ENCODE results near the gene C2orf49.
A peak's percentile ranks its signal among the peaks of the same experiment; 100 is the strongest.

The C2orf49 gene

DNA sequence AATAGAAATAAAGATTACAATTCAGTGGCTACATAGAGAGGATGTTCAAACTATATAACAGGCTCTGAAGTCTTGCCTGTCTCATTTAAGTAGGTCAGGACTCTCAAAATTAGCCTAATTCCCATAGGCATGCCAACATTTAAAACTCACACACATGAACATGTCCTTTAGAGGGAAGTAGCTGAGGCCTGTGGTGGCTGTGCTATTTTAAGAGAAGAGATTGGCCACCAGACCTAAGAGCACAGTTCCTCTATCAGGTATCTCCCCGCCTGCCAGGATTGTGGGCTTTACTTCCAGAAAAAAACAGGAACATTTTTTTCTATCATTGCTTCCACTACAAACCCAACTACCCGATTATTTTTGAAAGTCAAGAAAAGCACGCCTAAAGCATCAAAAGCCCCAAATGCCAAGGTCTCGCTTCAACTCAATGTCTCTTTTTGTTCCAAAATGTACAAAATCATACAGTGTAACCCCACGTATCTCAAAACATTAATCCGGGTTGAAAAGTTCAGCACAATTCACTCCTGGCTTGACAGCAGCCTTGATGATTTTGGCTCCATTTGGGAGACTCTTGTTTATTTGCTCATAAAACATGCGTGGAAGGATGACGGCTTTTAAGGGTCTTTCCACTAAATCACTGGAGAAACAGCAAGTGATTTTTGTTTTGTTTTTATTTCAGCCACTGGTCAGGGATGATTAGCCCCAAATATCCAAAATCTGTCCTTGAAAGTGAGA is 46.3 kb downstream of the C2orf49 start:
- no peak for DNase-seq

DNA sequence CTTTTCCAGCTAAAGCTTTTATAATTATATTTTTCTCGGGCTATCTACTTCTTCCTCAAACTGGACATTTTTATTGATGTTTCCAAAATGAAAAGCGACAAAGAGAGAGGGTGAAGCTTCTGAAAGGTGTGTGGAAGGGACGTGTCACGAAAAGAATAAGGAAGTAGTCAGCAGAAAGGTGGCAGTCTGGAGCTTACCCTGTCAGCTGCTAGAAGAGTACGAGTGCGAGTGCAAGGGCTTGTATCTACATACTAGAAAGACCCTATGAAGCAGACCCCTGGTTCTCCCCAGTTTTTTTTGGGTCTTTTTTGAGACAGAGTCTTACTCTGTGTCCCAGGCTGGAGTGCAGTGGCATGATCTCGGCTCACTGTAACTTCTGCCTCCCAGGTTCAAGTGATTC is 46.9 kb downstream of the C2orf49 start:
- DNase-seq, result no peak

DNA sequence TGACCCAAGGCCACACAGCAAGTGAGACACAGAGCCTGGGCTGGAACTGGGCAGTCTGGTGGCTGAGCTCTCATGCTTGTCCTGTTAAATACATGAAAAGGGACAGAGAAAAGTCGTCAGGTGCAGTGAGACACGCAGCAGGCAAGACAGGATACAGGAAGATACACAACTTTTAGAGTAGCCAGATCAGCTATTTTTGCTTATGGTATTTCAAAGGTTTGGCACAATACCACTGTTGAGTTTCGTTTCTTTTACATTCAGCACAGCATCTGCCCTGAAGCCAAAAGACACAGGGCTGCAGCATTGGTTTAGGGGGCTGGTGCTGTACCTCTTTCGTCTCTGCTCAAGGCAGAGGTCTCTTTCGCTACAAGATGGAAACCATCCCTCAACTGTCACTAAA is 47.5 kb downstream of the C2orf49 start:
- DNase-seq, result no peak

DNA sequence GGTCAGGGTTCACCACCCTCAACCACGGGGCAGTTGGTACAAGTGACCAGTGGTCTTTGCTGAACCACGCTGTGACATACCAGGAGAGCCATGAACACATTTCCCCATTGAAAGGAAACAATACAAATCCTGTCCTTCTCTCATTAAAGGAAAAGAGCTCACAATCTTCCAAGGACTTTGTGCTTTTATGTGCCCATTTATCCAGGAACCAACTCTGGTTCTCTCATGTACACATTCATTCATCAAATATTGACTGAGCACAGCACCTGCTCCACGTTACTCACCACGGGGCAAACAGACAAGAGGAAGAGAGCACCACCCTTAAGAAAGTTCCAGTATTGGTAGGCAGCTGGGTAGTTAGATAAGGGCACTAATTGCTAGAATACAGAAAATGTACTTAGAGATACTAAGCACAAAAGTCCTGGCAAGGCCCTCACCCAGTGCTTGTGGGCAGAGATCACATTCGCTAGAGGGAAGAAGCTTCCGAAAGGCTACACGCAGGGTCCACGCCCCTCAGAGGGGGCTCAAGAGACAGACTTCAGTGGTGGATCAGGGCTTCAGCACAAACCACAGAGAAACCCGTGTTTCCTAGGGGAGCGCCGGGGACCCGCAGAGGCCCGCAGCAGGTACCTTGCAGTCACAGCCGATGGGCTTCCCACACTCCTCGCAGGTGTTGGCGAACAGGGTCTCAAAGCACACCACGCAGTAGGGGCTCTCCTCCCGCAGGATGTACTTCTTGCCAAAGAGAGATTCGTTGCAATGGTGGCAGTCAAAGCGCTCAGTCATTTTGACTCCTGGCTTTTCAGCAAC is 48.6 kb downstream of the C2orf49 start:
- DNase-seq, result no peak

DNA sequence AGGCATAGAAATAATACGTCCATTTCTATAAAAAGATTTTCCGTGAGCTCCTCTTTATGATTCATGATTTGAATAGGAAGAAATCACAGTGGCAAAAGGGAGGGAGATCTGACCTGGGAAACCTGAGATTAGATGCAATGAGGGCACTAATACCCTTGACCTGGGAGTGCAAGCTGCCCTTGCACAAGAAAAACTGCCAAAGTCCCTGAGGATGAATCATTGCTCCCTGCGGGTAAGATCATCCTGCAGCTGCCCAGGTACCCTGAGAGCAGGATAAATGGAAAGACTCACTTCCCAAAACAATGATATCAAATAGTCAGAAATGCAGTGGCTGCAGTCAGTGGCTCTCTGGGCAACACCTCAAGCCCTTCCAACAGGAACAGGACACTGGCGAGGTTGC is 49.9 kb downstream of the C2orf49 start:
- DNase-seq, result no peak

DNA sequence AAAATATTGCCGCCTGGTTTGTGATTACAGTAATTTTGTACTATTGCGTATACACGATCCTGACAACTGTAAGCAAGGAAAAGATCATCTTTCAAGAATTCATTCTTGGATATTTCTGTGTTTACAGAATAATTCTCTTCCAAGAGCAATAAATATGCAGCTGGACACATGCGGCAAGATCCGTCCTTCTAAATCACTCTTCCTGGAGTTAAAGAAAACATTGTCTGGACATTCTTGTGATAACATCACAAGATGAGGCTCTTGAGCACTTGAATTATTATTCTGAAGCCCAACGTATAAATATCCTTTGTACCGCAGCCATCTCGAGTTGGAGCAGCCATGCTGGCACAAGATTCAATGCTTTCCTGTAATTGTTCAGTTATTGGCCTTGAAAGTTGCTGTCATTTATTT is 51.6 kb downstream of the C2orf49 start:
- DNase-seq, result no peak

DNA sequence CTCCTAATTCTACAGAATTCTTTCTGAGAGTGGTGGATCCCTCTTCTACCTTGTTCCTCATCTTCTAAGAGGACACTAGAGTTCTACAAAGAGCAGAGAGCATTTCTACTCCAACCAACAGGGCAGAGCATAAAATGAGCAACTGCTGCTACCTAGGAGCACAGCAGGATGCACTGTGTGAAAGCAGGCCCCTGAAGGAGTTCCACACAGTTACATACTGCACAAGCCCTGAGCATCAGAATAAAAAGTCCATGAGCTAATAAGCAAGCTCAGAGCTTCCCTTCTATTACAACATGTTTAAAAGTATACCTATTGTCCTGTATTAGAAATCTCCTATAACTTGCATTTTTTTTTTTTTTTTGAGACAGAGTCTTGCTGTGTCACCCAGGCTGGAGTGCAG is 53.1 kb downstream of the C2orf49 start:
- DNase-seq, result no peak

DNA sequence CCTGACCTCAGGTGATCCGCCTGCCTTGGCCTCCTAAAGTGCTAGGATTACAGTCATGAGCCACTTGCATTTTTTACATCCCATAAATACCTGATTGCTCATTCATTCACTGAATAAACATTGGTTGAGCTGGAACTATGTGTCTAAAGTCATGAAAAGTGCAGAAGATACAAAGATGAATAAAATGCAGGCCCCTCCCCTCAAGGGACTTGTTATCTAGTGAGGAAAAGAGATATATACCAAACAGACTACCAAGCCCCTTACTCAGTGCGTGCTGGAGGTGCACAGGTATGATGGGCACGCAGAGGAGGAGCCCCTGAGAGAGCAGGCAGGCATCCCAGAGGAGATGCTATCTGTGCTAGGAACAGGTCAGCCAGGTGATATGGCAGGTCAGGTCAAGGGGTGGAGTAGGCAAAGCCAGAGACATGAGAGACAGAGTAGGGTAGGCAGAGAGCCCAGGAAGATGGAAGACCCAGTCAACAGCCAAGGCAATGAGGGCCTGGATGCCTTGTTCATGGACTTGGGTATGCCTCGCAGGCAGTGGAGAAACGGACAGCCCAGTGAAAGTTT is 53.8 kb downstream of the C2orf49 start:
- no peak for DNase-seq

DNA sequence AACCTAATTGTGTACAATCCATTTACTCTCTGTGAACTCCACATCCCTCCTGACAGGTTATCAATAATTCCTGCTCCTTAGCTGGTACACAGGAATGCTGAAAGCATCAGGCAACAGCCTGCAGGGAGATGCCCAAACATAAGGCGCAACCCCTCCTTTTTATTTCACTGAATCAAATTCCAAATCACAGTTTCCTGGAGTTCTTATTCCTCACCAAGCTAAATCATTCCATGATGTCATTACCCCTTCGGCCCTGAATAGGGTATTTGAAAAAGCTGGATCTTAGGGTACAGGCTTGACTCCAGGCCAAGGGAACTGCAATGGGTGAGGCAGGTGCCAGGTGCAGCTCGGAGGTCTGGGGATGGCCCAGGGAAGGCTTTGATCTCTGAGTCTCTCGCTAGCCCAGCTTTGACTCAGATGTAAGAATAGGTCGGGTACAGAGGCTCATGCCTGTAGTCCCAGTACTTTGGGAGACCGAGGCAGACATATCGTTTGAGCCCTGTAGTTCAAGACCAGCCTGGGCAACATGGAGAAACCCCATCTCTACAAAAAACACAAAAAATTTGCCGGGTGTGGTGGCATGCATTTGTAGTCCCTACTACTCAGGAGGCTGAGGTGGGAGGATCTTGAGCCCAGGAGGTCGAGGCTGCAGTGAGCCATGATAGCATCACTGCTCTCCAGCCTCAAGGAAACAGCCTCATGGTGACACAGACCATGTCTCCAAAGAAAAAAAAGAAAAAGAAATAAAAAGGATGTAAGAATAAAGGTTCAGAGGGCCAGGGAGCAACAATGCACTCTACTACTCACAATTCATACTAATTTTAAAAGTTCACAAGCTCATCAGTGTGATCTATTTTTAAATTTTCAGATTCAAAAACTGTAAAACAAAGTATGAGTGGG is 54.7 kb downstream of the C2orf49 start:
- DNase-seq, result no peak

DNA sequence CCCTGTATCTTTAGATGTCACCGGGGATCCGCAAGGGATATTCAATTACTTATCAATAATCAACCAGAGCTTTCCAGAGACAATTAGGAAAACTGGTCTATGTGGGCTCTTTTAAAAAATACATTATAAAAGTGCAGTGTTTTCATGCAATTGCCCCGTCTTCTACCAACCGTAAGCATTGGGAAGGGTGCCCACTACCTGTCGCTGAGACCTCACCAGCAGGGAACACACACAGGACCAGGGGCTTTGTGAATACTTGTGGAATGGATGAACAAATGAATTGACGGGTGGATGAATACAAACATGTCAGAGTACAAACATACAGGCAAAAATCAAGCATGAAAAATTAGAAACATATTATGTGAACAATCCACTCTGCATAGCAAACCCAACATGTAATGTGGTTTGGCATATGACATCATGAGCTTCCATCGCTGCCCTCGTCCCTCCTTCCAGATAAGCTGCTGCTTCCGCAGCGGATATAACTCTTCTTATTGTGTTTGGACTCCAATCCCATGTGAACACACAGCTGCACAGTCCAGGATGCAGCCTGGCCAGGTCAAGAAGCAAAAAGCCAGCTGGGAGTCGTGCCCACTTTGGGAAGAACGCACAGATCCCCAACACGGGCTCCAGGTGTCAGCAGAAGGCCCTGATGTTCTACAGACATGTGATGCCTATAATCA is 56.2 kb downstream of the C2orf49 start:
- DNase-seq, result no peak

DNA sequence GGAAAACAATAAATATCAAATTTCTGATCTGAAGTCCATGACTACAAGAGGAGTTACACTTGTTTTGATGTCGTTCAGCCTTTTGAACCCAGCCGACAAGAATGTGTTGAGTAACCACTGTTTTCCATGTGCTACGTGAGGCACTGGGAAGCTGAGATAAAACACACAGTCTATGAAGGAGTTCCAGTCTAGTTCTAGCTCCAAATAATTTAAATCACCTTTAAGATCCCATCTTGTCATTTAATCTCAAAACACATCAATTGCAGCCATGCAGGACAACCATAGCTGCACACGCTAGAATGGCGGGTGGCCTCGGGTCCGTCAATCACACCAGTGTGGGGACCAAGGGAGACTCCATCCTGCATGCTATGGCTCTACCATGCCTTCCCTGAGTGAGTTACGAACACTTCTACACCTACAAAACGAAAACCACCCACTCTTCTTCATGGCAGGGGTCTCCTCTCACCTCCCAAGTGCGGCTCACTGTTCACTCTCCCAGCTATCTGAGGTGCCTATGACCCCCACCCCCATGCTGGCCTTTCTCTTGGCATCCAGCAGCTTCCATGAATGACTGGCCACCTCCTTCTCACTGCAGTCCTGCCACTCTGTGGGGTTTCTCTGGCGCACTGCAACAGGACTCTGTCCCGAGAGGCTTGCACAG is 57.7 kb downstream of the C2orf49 start:
- no peak for DNase-seq

DNA sequence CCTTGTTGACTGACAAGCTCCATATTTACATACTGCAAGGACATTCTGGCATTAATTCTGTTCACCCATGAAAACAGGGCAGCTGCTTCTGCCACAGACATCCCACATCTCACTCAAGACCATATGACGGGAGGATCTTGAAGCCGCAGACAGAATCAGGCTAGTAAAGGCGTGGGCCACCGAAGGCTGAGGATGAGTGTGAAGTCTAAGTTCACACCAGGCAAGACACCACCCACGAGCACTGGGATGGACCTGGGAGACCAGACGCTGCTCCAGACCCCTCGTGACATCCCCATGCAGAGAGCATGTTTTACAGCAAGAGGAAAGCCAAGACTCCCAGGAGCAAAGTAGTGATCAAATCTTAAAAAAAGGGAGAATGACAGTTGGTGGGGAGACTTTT is 58.4 kb downstream of the C2orf49 start:
- no peak for DNase-seq

DNA sequence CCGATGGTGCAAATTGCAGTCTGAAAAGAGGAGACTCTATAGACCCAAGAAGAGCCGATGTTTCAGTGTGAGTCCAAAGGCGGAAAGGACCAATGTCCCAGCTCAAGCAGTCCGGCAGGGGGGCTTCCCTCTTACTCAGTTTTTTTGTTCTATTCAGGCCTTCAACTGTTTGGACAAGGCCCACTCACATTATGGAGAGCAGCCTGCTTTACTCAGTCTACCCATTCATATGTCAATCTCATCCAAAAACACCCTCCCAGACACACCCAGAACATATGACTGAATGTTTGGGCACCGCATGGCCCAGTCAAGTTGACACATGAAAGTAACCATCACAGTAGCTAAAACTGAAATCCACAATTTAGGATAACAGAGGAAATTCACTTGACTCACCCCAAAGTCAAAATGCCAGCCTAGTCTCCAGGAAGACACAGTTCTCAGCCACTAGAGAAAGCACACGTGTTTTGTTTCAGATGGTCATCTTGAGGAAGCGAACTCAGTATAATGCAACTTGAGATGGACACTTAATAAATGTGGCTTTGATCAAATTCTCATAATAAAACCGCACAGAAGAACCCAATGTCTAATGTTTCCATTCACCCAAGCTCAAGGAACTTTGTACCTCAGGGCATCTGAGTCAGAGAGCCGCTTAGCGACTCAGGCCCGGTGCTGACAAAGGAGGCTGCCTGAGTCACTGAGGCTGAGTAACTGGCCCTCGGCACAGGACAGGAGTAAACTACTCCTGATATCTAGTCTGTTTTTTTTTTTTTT is 59.1 kb downstream of the C2orf49 start:
- DNase-seq, result no peak

DNA sequence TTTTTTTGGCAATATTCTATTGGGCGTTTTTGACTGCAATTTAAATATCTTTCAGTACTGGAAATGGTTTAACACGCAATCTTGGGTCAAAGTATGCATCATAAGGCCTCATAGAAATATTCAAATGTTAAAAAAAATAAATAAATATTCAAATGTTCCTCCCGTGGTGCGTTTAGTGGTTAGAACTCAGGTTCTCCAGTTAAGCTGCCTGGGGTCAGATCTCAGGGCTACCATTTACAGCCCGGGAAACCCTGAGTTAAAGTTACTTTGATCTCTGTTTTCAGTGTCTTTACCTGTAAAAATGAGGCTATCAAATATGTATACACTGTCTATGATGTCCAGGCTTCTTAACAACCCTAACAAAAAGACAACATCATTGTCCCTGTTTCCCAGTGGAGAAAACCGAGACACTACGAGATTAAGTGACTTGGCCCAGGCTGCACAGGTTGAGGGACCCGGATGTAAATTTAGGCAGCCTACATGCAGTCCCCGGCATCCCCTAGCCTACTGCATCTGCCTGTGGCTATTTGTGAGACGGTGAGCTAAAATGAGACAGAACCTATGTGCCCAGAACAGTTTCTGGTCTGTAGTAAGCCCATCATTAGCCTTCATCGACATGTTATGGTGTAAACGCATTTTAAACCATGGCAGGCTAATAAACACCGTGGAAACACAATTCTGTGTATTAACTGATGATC is 59.8 kb downstream of the C2orf49 start:
- no peak for DNase-seq

DNA sequence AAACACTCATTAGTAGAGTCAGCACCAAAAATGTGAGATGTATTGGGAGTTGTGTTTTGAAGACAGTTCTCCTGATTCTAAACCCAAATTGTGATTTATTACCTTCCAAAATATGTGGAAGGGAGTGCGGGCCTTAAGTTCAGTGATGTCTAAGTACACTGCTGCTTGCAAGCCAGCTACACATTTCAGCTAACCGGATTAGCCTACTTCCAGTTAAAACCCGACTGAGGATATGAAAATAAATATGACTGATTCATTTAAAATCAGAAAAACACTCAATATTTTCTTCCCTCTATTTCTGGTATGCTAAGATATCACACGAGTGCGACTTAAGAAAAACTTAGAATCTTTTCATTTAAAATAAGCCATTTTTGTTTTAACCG is 60.6 kb downstream of the C2orf49 start:
- no peak for DNase-seq

DNA sequence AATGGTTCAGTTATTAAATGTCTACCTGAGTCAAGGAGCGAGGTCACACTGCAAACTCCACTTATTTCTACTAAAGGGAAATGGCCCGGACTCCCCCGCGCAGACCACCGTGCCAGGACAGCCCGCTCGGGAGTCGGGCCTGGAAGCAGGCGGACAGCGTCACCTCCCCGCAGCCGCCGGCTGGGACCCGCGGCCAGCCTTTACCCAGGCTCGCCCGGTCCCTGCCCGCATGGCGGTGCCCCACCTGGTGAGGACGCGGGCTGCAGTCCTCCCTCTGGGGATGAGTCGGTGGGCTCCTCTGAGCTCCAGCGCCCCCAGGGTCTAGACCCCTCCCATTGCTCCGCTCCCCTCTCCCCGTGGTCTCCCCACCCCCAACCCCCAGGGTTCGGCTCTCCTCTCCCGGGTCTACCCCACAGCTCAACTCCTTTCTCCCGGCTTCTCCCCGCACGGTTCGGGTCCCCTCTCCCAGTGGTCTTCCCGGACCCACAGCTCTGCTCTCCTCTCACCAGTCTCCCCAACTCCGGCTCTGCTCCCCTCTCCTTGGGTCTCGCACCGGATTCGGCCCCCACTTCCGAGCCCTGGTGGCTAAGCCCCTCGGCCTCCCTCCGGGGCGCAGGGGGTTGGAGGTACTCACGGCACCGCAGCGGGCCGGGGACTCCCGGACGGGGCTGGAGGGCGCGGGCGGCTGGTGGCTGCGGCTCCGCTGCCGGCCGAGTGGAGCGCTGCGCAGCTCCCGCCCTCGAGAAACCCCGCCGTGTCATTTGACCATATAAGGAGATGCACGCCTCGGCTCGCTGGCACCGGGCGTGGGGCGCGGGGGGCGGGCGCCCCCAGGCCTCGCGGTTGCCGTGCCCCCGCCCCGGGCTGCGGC is 61.2 kb downstream of the C2orf49 start, which contains the start of gene FHL2:
TSS of gene FHL2 (minus strand) at position 716 of the 871 bp plus-strand sequence. CDS start 12,535 bp downstream, outside the sequence.
- DNase-seq, result peak in 4 of 14 donors; percentile 5 to 35 (median 10)

All from C1 segment of cervical spinal cord (tissue), 14 donors.